GM12878 (cell line): ENCODE data around the gene SYT3. TPM values are rescaled to one million over a fixed set of nuclear protein-coding genes. Genes with fewer than 3 reads are reported as not detected.
"Not testable (repeated sequence)": the region's sequence is repeated elsewhere in the genome, so short reads cannot be mapped to it uniquely, and the experiment has no call there.

Experiments
- ATAC-seq: fragments of 200-7000 bp; cut with Tn5 transposase; 3 replicates; pipeline ENCODE4 v1.9.1; 2020; ENCODE audit warnings: mild to moderate bottlenecking, moderate library complexity
- BruUV-seq: library from RNA; stranded (reverse); fragments of 400-500 nt; replicated peaks from 2 replicates; lab custom pipeline; 2021; lab: Mats Ljungman, UMichigan
- CTCF ChIA-PET: fragments of 300-600 bp; sonication (Branson Sonifier 250); formaldehyde crosslinking; extraction: SDS; loops from one replicate; lab custom pipeline; 2021; ENCODE audit warnings: inconsistent platforms; lab: Yijun Ruan, JAX
- POLR2A ChIA-PET: fragments of 350-600 bp; formaldehyde crosslinking; extraction: SDS; loops from one replicate; lab custom pipeline; 2021; ENCODE audit warnings: inconsistent platforms; lab: Charles Lee
- RAD21 ChIA-PET: fragments of 300-600 bp; sonication (Branson Sonifier 250); formaldehyde crosslinking; loops from one replicate; lab custom pipeline; 2023; ENCODE audit warnings: antibody characterized with exemption; ENCODE audit not compliant: unreplicated experiment; lab: Charles Lee
- SMC1A ChIA-PET: fragments of 300-600 bp; sonication (Branson Sonifier 250); formaldehyde crosslinking; loops from one replicate; lab custom pipeline; 2023; ENCODE audit not compliant: unreplicated experiment, uncharacterized antibody; lab: Charles Lee
- DNase-seq: peaks from one replicate; pipeline ENCODE4 v3.0.0-alpha.2; 2011; ENCODE audit warnings: low read depth, low spot score
- FAIRE-seq: peaks from 3 replicates; lab custom pipeline; 2011; peaks lifted over from hg19 to GRCh38; lab: Jason Lieb, UNC
- H2AFZ ChIP-seq: 2 replicates; pipeline ENCODE4 v1.6.0; 2011; ENCODE audit warnings: low read depth, low read length, control low read depth; ENCODE audit not compliant: control insufficient read depth
- H3K27ac ChIP-seq: 2 replicates; pipeline ENCODE4 v1.5.1; 2011; ENCODE audit warnings: control low read depth; ENCODE audit not compliant: control insufficient read depth, insufficient read depth
- H3K27me3 ChIP-seq, 2 experiments: replicated peaks in 1 of 2; 2 replicates each; pipeline versions ENCODE4 v1.6.0 to v1.6.1; 2011; ENCODE audit warnings: low read length in 1 of 2; ENCODE audit not compliant: control insufficient read depth in 2 of 2, insufficient read depth in 2 of 2
- H3K36me3 ChIP-seq, 2 experiments: 2 replicates each; pipeline ENCODE4 v1.5.1; 2011; ENCODE audit warnings: low read length in 1 of 2; ENCODE audit not compliant: control insufficient read depth in 2 of 2, insufficient read depth in 2 of 2
- H3K4me1 ChIP-seq: 2 replicates; pipeline ENCODE4 v1.6.1; 2011; ENCODE audit warnings: mild to moderate bottlenecking, low read length, moderate library complexity, mixed read lengths; ENCODE audit not compliant: control insufficient read depth, insufficient read depth
- H3K4me2 ChIP-seq: 2 replicates; pipeline ENCODE4 v1.6.0; 2011; ENCODE audit warnings: control low read depth; ENCODE audit not compliant: control insufficient read depth, insufficient read depth
- H3K4me3 ChIP-seq: fragments of 200-600 bp; sonication (generic); 2 replicates; pipeline ENCODE4 v1.5.1; 2016
- H3K79me2 ChIP-seq: 2 replicates; pipeline ENCODE4 v1.6.0; 2011; ENCODE audit warnings: low read length; ENCODE audit not compliant: control insufficient read depth, insufficient read depth
- H3K9ac ChIP-seq: 2 replicates; pipeline ENCODE4 v1.8.0; 2011; ENCODE audit warnings: low read length, control low read depth, mixed read lengths; ENCODE audit not compliant: control insufficient read depth, insufficient read depth
- H3K9me3 ChIP-seq: replicated peaks from 3 replicates; pipeline ENCODE4 v1.5.1; 2011; ENCODE audit warnings: mild to moderate bottlenecking, low read length; ENCODE audit not compliant: control insufficient read depth, insufficient read depth
- H4K20me1 ChIP-seq: 2 replicates; pipeline ENCODE4 v1.6.0; 2011; ENCODE audit not compliant: control insufficient read depth, insufficient read depth
- IRF3 ChIP-seq: fragments of 450-650 bp; IDR thresholded peaks from 2 replicates; pipeline ENCODE4 v1.6.1; 2014; ENCODE audit warnings: mild to moderate bottlenecking
- PRDM15 ChIP-seq: fragments of 450-650 bp; formaldehyde crosslinking; IDR thresholded peaks from 2 replicates; pipeline ENCODE4 v1.4.0; 2020; ENCODE audit warnings: mild to moderate bottlenecking, moderate library complexity
- WGBS: methylation state at CpG from one replicate; pipeline ENCODE4 v1.1.6; 2016; ENCODE audit warnings: low lambda C conversion rate; ENCODE audit not compliant: insufficient replicate concordance, insufficient coverage; ENCODE audit errors: missing lambda C conversion rate; 5-methylcytosine and 5-hydroxymethylcytosine counted together
- in situ Hi-C: fragments of 300-500 bp; cut with MboI; formaldehyde crosslinking; loops from 9 replicates; pipeline ENCODE4 v1.14.3; 2018; ENCODE audit warnings: mixed read lengths
- intact Hi-C: fragments of 100-400 bp; cut with micrococcal nuclease; formaldehyde crosslinking; loops from one replicate; pipeline ENCODE4 v1.14.2; 2022; ENCODE audit not compliant: unreplicated experiment
- polyA plus RNA-seq, 11 experiments: library from polyadenylated mRNA; depleted of rRNA in 4 of 11; unstranded in 6 of 11; stranded (reverse) in 5 of 11; fragments of >200 nt; fragmentation: Nextera tagmentation in 4 of 11; fragmentation: Illumina TruSeq in 1 of 11; extraction: Ambion mirVana in 4 of 11; extraction: Trizol in 1 of 11; gene quantifications; 1 replicate in 1 of 11; 2 replicates in 10 of 11; pipeline versions ENCODE4 v1.2.1 to v1.2.3, GENCODE V29; 2011 to 2016; ENCODE audit warnings: inconsistent platforms in 2 of 11, missing spikeins in 2 of 11, low read depth in 1 of 11
- total RNA-seq, 4 experiments: library from RNA; depleted of rRNA in 3 of 4; stranded (reverse); fragments of >200 nt in 3 of 4; fragmentation: Illumina TruSeq in 1 of 4; extraction: Trizol in 1 of 4; gene quantifications; 2 replicates each; pipeline versions ENCODE4 v1.2.1 to v1.2.3, GENCODE V29; 2013 to 2021

The SYT3 gene
- total and polyA plus RNA-seq, 10 of the 15 experiments (the other 5 are each of a cell fraction or from before 2014, with no cell fraction given), result 0.05 to 0.18 TPM; not detected in 8

DNA sequence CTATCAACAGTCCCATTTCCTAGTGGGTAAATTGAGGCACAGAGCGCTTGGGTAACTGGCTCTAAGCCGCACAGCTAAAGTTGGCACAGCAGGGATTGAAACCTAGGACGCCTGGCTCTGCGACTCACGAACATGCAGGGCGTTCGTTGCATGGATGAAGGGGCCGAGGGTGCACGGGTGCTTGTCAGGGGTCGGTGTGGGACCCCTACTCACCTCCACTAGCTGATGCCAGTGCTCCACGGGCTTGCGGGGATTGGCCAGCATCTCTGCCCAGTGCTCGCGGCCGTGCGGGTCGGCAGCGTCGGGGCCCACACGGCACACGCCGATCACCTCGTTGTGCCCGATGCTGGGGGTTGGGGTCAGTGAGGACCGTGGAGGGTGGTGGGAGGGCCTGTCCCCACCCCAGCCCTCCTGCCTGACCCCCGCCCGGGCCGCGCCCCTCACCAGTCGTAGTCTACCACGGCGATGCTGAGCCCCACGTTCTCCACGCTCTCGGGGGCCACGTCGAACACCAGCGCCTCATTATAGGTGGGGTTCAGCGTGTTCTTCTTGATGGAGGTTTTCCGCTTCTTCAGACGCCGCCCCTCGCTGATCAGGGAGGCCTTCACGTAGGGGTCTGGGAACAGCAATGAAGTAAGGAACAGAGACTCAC, 14.6 kb downstream of the SYT3 start (continued):
- TF ChIP-seq PRDM15 (CRISPR knock-in tag) (no peak), IRF3 (no peak)

- intact Hi-C loops, DNase-seq, H2AFZ ChIP-seq, BruUV-seq, H3K27ac ChIP-seq, H3K4me2 ChIP-seq, H3K27me3 ChIP-seq, SMC1A ChIA-PET, in situ Hi-C loops, FAIRE-seq, H3K9ac ChIP-seq, RAD21 ChIA-PET, H3K9me3 ChIP-seq, H3K79me2 ChIP-seq, POLR2A ChIA-PET, ATAC-seq, H3K4me3 ChIP-seq, CTCF ChIA-PET, H4K20me1 ChIP-seq, H3K4me1 ChIP-seq, H3K36me3 ChIP-seq: not testable (repeated sequence)
- WGBS, result 62% methylated on average over 2 of the region's 5 CpGs
These were observed 19.2 kb downstream of the SYT3 start for GRCh38 chr19:50620394-50620906.

DNA sequence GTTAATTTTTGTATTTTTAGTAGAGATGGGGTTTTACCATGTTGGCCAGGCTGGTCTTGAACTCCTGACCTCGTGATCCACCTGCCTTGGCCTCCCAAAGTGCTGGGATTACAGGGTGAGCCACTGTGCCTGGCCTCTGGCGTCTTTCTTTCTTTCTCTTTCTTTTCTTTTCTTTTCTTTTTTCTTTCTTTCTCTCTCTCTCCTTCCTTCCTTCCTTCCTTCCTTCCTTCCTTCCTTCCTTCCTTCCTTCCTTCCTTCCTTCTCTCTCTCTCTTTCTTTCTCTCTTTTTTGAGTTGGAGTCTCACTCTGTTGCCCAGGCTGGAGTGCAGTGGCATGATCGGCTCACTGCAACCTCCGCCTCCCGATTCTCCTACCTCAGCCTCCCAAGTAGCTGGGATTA, 20.5 kb downstream of the SYT3 start:
- H3K27ac ChIP-seq, intact Hi-C loops, POLR2A ChIA-PET, BruUV-seq, H3K4me2 ChIP-seq, ATAC-seq, FAIRE-seq, H3K36me3 ChIP-seq, CTCF ChIA-PET, SMC1A ChIA-PET, H3K9me3 ChIP-seq, DNase-seq, H3K4me1 ChIP-seq, in situ Hi-C loops, H3K4me3 ChIP-seq, H3K27me3 ChIP-seq, H3K9ac ChIP-seq, RAD21 ChIA-PET, H2AFZ ChIP-seq, H4K20me1 ChIP-seq, H3K79me2 ChIP-seq: not testable (repeated sequence)
- 50% methylated on average over 5 of the region's 5 CpGs for WGBS
